NCI-H226 (cell line): ENCODE measurements around the gene IL32.

ENCODE experiments used
- DNase-seq: peaks from one replicate; pipeline ENCODE4 v3.0.0-alpha.2; 2015

Gene IL32

GRCh38 chr16:3094289-3095027 lies 29.0 kb downstream of the IL32 start:
- DNase-seq = no peak

- peak; percentile 15 for DNase-seq
Observed at GRCh38 chr16:3095869-3096268, 30.4 kb downstream of the IL32 start.

- DNase-seq = no peak
Observed at GRCh38 chr16:3096362-3096761, 30.9 kb downstream of the IL32 start.

- DNase-seq = no peak
Observed at GRCh38 chr16:3097266-3097665, 31.8 kb downstream of the IL32 start.

GRCh38 chr16:3098459-3099394 lies 33.3 kb downstream of the IL32 start, which contains the start of gene ZSCAN10:
ZSCAN10 (minus strand) TSS chr16:3099294; CDS start chr16:3092937, 6,357 bp downstream.
- DNase-seq = no peak

GRCh38 chr16:3099395-3099731 lies 33.9 kb downstream of the IL32 start:
- no peak for DNase-seq

- peak; percentile 83 for DNase-seq
Observed at GRCh38 chr16:3099732-3100499, 34.5 kb downstream of the IL32 start.

GRCh38 chr16:3101018-3101840 lies 35.8 kb downstream of the IL32 start:
- DNase-seq = no peak

- no peak for DNase-seq
Observed at GRCh38 chr16:3101841-3102470, 36.5 kb downstream of the IL32 start.

- peak; percentile 85 for DNase-seq
Observed at GRCh38 chr16:3106205-3106928, 40.9 kb downstream of the IL32 start.

- peak; percentile 74 for DNase-seq
Observed at GRCh38 chr16:3112058-3112880, 46.8 kb downstream of the IL32 start, which contains the start of gene ZNF205. ZNF205 (plus strand) TSS chr16:3112586; CDS start chr16:3113431, 845 bp downstream.

- no peak for DNase-seq
Observed at GRCh38 chr16:3112881-3113574, 47.6 kb downstream of the IL32 start.

- DNase-seq = no peak
Observed at GRCh38 chr16:3113765-3114479, 48.5 kb downstream of the IL32 start.

GRCh38 chr16:3115003-3115402 lies 49.6 kb downstream of the IL32 start:
- DNase-seq = no peak

GRCh38 chr16:3115561-3115960 lies 50.1 kb downstream of the IL32 start:
- DNase-seq = no peak

- DNase-seq = no peak
Observed at GRCh38 chr16:3118204-3118790, 52.9 kb downstream of the IL32 start.

- no peak for DNase-seq
Observed at GRCh38 chr16:3118846-3119245, 53.4 kb downstream of the IL32 start.
